ENCODE results near the gene ZNF487.

- TF ChIP-seq, protein P1, sequence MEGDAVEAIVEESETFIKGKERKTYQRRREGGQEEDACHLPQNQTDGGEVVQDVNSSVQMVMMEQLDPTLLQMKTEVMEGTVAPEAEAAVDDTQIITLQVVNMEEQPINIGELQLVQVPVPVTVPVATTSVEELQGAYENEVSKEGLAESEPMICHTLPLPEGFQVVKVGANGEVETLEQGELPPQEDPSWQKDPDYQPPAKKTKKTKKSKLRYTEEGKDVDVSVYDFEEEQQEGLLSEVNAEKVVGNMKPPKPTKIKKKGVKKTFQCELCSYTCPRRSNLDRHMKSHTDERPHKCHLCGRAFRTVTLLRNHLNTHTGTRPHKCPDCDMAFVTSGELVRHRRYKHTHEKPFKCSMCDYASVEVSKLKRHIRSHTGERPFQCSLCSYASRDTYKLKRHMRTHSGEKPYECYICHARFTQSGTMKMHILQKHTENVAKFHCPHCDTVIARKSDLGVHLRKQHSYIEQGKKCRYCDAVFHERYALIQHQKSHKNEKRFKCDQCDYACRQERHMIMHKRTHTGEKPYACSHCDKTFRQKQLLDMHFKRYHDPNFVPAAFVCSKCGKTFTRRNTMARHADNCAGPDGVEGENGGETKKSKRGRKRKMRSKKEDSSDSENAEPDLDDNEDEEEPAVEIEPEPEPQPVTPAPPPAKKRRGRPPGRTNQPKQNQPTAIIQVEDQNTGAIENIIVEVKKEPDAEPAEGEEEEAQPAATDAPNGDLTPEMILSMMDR (IDR thresholded peaks at IDR 0.05), result no peak
- no peak for TF ChIP-seq POLR2A (IDR thresholded peaks at IDR 0.05)
Observed at GRCh38 chr10:43491855-43492254, 54.9 kb downstream of the ZNF487 start.

Measured in lower leg skin (tissue), 3 donors.